GM19043 (cell line): ENCODE data around the gene DSTYK.

Experiments
- ATAC-seq: cut with Tn5 transposase; IDR thresholded peaks from one replicate; pipeline ENCODE4 v1.9.1; 2021; ENCODE audit warnings: low read depth; ENCODE audit not compliant: unreplicated experiment

The DSTYK gene

GRCh38 chr1:205225901-205226765 lies 14.6 kb upstream of the DSTYK start:
- ATAC-seq = no peak

- no peak for ATAC-seq
Measured at GRCh38 chr1:205224736-205225135, 13.2 kb upstream of the DSTYK start.

DNA sequence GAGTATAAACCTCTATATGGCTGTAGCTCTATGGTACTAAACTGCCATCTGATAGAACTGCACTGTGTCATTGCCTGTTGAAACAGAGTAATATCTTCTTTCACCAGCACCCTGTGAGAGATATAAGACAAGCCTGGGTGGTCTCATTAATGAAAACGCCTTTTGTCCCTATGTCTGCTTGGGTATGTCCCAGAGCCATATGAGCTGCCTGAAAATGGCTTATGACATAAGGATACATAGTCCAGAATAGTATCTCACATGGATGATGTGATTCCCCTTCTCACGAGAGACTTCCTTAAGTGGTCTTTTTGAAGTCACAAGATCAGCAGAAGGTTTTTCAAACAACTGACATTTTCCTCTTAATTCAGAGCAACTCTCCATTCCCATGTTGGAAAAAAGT lies 8.9 kb upstream of the DSTYK start:
- ATAC-seq = no peak

GRCh38 chr1:205217418-205217817 lies 5.9 kb upstream of the DSTYK start:
- no peak for ATAC-seq

DNA sequence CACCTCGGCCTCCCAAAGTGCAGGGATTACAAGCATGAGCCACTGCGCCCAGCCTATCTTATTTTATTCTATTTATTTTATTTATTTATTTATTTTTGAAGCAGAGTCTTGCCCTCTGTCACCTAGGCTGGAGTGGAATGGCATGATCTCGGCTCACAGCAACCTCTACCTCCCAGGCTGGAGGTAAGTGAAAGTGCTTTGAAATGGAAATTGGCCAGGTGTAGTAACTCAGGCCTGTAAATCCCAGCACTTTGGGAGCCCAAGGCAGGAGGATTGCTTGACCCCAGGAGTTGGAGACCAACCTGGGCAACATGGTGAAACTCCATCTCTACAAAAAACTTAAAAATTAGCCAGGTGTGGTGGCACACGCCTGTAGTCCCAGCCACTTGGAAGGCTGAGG lies 5.1 kb upstream of the DSTYK start:
- no peak for ATAC-seq

DNA sequence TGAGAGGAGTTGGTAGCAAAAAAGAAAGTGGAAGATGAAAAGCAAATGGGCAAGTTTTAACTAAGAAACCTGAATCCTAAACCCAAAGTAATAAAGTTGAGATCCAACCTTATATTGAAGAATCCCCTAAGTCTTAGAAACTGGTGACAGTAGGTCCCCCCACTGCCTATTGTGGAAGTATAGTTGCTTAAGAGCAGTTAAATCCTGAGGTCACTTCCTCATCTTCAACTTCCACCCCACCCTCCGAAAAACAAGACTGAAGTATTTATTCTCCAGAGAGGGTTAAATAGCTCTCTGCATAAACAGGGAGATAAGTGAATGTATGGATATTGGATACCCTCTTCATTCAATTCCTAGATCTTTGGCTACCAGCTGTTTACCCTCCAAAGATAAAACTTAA lies 3.3 kb upstream of the DSTYK start:
- ATAC-seq = no peak

DNA sequence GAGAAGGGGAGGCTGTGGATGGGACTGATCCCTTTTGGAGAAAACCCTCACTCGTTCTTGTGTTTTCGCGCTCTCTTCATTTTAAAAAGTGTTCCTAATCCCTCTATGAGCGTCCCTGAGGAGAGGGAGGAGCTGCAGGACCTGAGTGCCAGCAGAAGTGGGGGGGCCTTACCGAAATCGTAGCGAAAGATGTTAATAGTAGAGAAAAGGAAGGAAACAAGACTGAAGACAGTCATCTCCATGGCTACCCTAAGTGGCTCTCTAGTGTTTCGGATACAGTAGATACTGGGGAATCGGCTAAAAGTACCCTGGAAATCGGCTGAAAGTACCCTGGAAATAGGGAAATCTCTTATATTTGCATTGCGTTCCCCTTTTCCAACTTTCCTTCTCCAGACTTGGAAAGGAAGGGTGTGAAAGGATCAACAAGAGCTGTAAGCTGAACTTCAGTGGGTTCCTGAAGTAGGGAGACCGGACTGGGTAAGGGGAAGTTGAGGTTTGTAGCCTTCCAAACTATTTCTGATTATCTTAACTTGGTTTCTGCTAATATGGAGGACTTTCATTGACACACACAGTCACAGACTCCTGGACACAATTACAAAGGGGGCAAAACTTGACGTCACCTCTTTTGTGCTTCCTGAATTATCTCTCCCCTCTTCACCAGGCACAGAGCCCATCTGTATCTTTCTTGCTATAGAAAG lies 486 bp upstream of the DSTYK start:
- ATAC-seq = no peak

DNA sequence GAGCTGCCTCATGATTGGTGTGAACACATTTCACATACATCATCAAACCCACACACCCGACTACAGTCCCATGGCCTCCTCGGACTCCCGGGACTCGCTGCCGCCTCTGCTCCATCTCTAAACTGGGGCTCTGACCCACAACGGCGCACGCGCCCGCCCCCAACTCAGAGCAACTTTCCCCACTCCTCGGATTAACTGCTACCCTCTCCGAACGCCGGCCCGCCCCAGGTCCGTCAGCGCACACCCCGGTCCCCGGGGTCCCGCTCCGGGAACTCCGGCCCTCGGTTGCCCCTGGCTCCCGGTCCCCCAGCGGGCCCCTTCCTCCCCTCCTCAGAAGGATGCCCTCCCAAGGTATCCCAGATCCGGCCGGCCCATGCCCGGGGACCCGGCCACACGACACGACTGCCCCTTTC lies 740 bp downstream of the DSTYK start:
- ATAC-seq = no peak

DNA sequence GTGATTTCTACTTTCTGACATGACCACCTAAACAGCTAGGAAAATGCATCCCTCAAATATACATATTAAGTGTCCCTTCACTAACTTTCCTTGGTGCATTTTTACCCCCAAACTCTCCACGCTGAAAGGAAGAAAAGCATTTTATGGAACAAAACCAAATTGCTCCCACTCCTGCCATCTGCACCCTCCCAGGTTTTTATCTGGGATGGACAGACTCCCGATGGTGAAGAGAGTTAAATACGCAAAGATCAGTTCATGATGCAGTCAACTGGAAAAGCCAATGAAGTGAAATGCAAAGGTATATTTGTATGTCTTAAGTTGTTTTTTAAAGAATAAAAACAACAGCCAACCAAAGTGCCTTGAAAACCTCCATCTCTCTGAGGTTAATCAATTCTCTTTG lies 2.7 kb downstream of the DSTYK start:
- no peak for ATAC-seq

GRCh38 chr1:205205055-205205454 lies 6.4 kb downstream of the DSTYK start:
- ATAC-seq = no peak

DNA sequence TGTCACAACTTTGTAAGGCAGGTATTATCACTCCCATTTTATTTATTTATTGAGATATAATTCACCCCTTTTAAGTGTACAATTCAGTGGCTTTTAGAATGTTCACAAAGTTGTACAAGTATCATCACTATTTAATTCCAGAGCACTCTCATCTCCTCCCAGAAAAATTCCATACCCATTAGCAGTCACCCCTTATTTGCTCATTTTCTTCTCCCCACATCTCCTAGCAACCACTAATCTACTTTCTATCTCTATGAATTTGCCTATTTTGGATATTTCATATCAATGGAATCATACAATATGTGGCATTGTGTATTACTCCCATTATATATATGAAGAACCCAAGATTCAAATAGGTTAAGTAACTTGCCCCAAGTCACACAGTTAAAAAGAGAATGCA lies 7.0 kb downstream of the DSTYK start:
- ATAC-seq = no peak

GRCh38 chr1:205199931-205200299 lies 11.6 kb downstream of the DSTYK start:
- ATAC-seq = no peak

DNA sequence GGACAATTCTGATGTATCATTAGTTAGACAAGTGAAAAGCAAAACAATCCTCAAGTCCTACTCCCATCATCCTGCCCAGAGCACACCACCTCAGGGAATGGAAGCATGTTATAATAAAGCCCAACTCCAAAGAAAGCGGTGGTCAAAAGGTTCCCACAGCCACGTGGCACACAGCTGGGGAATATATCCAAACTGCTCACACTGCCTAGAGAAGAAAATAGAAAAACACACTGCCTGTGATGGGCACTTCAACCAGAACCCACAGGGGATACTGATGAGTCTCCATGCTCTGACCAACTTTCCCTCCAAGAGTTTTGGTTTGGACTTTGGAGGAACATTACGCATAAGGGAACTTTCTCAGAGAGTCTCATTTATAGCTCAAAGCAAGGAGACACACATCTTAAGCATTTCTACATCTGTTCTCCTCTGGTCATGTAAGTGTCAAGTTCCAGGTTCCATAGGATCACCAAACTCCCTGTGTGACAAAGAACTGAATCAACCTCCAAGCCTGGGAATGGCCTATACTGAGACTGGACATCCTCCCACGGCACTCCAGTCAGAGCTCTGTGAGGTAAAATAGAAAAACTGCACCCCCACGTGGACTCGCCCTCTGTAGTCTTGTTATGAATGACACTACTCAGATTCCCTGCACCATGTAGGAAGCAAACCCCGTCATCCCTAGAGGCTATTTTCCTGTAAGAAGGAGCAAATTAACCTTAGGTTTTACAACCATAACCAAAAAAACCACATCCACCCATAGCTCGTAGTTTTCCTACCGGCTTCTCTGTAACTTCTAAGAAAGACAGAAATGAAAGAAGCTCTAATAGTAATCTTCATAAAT lies 12.2 kb downstream of the DSTYK start:
- ATAC-seq = no peak

DNA sequence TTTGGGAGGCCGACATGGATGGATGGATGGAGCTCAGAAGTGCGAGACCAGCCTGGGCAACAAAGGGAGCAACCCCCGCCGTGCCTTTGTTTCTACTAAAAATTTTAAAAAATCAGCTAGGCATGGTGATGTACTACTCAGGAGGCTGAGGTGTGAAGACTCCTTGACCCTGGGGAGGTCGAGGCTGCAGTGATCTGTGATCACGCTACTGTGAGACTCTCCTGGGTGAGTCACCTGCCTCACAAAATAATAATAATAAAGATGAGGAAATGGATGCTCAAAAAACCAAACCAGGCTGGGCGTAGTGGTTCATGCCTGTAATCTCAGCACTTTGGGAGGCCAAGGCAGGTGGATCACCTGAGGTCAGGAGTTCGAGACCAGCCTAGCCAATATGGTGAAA lies 19.2 kb downstream of the DSTYK start:
- no peak for ATAC-seq

- ATAC-seq = no peak
Measured at GRCh38 chr1:205191622-205192021, 19.9 kb downstream of the DSTYK start.

GRCh38 chr1:205190845-205191577 lies 20.5 kb downstream of the DSTYK start:
- ATAC-seq = no peak

DNA sequence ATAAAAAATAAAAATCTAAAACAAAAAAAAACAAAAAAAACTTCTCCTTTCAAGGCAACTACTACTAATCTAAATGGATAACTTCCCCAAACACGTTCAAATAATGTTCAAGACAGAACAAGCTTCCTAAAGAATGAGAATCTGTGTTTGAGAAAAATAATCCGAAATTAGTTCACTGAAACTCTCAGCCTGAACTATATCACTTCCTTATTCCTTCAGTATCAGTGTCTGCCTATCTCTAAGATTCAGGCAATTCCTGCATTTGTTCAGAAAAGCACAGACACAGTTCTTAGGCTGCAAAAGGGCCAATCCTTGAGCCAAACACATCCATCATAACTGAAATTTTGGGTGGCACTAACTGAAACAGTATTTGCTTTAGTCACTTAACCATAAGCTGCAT lies 22.4 kb downstream of the DSTYK start:
- no peak for ATAC-seq

DNA sequence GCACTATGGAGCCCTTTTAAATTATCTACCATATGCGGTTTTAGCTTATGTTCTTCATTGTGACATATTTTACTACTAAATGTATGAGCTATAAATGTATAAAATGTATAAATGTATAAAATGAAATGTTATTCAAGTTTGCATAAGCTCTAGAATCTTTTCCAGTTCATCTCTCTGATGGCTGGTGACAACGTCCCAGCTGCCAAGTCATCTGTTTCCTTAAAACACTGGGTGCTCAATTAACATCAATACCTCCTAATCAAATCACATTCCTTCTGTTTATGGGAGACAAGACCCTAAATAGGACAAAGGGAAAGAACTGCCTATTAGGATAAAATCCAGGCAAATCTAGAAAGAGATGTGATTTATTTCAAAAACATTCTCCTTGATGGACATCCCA lies 22.9 kb downstream of the DSTYK start:
- no peak for ATAC-seq

DNA sequence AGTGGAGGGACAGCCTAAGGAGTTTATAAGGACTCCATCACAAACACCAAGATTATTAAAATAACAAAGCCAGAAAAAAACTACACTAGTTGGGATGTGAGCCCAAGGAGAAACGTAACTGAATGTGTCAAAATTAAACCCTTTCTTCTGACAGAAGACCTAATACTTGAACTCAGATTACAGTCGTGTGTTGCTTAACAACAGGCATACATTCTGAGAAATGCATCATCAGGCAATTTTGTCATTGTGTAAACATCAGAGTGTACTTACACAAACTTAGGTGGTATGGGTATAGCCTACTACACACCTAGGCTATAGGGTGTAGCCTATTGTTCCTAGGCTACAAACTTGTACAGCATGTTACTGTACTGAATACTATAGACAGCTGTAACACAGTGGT lies 23.4 kb downstream of the DSTYK start:
- no peak for ATAC-seq

- ATAC-seq = no peak
Measured at GRCh38 chr1:205187420-205187819, 24.1 kb downstream of the DSTYK start.

DNA sequence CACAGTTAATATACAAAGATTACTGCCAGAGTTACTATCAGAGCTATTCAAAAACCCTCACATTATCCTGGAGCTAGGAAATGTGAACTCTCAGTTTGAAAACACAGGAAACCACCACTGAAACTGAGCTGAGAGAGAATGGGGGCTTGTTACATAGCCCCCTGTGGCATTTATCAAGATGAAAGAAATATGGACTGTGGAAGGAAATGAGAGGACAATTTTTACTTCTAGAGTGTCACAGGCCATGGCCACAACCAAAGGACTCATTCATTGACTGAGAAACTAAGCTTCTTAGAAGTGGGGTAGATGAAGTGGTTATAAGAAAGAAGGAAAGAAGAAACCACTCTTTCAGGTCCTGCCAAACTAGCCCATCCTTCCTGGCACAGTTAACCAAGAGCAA lies 25.3 kb downstream of the DSTYK start:
- ATAC-seq = no peak
